ENCODE measurements around the gene PTGDS.

Gene PTGDS

DNA sequence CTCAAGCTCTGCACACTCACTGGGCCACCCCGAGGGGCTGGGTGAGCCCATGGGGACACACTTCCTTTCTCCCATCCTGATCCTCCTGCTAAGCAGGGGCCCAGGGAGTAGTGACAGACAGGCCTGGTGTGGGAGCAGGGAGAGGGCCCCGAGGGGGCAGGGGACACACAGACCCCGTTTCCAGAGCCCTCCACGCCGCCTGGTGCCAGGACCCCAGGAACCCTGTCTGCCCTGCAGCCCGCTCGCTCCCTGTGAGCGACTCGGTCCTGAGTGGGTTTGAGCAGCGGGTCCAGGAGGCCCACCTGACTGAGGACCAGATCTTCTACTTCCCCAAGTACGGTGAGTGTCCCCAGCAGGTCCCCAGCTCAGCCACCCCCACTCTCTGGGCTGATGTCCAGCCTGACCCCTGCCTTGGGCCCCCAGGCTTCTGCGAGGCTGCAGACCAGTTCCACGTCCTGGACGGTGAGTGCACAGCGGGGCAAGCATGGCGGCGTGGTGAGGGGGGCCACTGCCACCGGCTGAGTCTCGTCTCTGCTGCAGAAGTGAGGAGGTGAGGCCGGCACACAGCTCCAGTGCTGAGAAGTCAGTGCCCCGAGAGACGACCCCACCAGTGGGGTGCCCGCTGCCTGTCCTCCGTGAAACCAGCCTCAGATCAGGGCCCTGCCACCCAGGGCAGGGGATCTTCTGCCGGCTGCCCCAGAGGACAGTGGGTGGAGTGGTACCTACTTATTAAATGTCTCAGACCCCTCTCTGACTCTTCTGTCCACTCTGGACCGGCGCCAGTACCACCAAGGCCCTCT, 30.9 kb upstream of the PTGDS start:
- DNase-seq, result no peak

DNA sequence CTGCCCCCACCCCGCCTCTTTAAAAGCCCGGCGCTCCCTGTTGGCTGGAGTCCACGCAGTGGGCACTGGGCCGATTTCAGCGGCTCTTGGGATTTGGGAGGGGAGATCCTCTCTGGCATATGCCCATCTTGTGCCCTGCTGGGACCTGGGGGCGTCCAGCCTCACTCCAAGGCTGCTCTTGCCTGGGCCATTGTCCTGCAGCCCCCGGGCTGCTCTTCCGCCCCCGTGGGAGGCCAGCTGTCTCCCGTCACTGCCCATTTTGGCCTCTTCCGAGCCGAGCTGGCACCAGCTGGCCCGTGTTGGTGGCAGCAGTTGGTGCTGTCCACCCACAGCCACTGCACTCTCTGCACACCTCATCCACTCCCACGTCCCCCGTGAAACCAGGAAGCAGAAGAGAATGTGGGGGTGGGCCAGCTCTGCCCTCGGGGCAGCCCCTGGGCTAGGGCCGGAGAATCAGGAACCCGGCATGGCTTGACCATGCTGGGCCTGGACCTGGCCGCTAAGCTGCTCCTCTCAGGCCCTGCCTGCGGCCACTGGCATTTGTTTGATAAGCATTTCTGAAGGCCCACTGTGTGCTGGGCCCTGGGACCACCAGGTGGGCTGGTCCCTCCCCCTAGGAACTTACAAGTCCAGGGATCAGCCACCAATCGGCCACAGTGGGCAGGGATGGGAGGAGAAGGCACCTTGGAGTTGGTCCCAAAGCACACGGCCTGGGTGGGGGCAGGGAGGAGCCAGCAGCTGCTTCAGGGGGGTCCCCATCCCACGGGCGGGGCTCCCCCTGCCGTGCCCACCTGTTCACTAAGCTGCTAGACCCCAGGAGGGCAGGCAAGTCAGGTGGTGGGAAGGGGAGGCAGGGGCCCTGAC, 30.0 kb upstream of the PTGDS start:
- no peak for DNase-seq

DNA sequence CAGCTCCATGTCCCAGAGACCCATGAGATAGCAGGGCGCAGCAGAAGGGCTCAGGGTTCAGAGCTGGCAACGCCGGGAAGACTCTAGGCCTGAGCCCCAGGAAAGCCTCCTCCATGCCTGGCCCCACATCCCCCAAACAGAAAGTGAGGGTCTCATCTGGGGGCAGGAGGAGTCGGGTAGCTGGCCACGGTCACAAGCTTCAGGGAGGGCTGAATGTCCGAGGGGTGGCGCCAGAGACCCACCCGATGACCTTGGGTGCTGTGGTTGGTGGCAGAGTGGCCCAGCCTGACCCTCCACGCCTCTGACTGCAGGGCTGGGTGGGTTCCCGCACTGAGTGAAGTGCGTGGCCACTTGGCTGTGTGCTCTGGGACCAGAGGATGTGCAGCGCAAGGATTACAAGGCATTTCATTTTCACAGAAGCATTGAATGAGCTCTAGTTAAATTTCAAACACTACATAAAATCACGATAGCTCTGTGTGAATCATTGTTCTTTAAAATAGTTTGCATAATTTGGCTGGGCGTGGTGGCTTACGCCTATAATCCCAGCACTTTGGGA, 29.3 kb upstream of the PTGDS start:
- peak in 1 of 2 experiments; percentile 29 for DNase-seq

DNA sequence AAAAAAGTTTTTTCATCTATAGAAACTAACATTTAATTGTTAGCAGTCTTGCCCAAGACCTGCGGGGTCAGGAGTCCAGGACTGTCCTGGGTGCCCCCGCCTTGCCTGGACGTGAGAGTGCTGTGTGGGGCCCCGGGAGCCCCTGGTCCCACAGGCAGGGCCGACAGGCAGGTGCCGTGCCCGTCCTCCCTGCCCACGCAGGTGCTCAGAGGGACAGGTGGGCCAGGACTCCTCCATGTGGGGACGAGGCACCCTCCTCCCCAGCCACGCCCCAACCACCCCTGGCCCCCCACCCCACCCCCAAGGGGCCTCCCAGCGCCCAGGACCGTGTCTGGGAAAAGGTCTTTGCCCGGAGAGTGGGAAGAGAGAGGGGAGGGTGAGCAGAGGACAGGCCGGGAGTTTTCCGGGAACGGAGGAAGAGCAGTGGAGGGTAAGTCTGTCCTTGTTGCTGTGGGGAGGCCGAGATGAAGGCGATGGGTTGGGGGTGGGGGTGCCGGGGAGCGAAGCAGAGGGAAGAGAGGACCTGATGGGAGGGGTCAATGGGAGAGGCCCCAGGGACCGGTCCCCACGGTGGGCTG, 28.0 kb upstream of the PTGDS start:
- peak in 1 of 2 experiments; percentile 74 for DNase-seq

GRCh38 chr9:136949817-136950655, 27.3 kb upstream of the PTGDS start:
- peak; percentile 77 to 95 for DNase-seq

DNA sequence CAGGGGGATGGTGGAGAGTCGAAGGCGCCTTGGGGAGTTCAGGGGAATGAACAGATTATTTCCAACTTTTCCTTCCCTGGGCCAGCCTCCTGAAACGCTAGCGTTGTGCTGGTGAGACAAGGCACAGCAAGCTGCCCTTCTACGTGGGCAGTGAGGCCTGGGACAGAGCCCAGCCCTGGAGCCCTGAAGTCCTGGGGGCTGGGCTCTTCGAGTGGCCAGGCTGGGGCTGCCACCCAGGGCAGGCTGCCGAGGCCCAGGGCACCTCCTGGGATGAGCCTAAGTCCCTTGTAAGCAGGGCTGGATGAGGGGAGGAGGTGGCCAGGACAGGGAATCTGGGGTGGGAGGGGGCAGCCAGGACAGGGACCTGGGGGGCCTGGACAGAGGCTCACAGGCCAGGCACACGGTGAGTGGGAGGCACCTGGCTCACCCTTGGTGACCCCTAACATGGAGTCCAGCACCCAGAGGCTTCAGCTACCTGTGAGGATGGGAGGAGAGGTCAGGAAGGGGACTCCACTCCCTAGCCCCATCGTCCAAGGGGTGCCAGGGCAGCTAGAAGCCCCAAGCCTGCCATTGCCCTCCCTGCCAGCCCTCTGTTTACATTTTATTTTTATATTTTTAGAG, 26.5 kb upstream of the PTGDS start:
- DNase-seq, result no peak

GRCh38 chr9:136951541-136952320, 25.6 kb upstream of the PTGDS start, which contains the start of gene LCN12:
TSS of gene LCN12 (plus strand) at chr9:136952273. CDS start at chr9:136952328, 55 bp downstream.
- no peak for DNase-seq

DNA sequence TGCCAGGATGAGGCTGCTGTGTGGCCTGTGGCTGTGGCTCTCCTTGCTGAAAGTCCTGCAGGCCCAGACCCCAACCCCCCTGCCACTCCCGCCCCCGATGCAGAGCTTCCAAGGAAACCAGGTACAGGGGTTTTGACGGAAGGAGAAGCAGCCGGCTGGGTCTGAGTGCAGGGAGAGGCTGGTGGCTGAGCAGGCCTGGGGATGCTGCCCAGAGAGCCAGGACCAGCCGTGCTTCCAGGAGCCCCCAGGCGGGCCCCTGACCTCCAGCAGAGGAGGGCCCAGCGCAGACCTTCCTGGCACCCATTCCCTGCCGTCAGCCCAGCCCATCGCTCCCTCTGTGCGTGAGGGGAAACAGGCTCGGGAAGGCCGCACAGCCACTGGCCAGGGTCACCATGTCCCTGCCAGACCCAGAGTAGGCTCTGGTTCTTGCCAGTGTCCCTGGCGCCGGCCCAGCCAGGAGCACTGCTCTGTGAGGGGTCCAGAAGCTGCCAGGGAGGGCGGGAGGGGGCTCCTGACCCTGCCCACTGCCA, 24.9 kb upstream of the PTGDS start:
- DNase-seq, result no peak

- DNase-seq, result no peak
Measured at GRCh38 chr9:136952876-136953770, 24.2 kb upstream of the PTGDS start.

DNA sequence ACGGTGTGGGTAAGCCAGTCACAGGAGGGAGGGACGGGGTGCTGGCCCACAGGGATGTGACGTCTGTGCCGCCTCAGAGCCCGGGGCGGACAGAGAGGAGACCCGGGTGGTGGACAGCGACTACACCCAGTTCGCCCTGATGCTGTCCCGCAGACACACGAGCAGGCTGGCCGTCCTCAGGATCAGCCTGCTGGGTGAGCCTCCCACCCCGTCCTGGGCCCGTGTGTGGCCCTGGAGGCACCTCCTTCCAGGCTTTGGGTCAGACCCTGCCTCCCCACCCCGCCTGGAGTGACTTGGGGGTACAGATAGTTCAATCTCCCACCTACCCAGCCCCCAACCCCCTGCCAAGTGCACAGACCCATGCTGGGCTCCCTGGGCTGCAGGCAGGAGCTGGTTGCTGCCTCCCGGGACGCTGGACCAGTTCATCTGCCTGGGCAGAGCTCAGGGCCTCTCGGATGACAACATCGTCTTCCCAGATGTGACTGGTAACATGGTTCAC, 23.5 kb upstream of the PTGDS start:
- no peak for DNase-seq

DNA sequence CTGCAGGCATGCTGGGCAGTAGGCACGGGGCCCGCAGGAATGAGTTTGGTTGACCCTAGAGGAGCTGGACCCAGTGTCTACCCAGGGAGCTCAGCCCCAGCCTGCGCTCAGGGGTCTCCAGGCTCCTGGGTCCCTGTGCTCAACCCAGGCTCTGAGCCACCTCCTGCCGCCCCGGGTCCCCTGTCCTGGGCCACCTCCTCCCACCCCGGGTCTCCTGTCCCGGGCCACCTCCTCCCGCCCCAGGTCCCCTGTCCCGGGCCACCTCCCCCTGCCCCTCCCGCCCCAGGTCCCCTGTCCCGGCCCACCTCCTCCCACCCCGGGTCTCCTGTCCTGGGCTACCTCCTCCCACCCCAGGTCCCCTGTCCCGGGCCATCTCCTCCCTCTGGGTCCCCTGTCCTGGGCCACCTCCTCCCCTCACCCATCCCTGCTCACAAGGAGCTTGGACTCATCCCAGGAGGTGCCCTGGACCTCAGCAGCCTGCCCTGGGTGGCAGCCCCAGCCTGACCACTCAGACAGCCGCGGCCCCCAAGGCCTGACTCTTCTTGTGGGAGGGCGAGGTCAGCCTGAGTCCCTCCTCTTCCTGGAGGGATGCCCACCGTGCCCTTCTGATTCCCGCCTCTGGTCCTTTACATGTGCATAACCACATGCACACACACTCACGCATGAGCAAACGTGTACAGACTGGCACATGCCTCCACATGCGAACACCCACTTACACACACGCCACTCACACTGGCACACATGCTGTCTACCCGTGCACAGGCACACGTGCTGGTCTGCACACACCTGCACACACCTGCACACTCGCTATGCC, 22.8 kb upstream of the PTGDS start:
- DNase-seq, result no peak

- DNase-seq, result no peak
Measured at GRCh38 chr9:136955202-136955942, 21.9 kb upstream of the PTGDS start.

DNA sequence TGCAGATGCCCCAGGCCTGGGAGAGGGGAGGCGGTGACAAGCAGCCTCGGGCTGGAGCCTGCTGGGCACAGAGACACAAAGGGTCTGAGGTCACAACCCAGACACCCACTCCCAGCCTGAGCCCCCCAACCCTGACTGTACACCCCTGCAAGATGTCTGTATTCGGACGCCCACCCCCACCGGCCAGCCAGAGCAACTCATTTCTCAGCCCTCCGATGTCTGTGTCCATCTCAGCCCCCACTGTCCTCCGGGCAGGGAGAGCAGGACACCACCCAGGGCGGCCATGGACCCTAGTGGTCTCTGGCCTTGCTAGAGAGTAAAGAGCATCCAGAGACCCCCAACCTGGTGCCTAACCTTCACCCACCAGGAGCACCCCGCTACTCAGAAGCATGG, 21.4 kb upstream of the PTGDS start:
- DNase-seq, result no peak

DNA sequence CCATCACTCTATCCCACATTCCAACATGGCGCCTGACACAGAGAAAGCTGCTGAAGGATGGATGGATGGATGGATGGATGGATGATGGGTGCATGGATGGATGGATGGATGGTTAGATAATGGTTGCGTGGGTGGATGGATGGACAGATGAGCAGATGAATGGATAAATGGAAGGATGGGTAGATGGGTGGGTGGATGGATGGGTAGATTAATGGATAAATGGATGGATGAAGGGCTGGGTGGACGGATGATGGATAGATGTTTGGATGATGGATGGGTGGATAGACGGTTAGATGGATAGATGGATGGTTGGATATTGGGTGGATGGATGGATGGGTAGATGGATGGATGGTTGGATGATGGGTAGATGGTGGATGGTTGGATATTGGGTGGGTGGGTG, 20.7 kb upstream of the PTGDS start:
- DNase-seq, result no peak

DNA sequence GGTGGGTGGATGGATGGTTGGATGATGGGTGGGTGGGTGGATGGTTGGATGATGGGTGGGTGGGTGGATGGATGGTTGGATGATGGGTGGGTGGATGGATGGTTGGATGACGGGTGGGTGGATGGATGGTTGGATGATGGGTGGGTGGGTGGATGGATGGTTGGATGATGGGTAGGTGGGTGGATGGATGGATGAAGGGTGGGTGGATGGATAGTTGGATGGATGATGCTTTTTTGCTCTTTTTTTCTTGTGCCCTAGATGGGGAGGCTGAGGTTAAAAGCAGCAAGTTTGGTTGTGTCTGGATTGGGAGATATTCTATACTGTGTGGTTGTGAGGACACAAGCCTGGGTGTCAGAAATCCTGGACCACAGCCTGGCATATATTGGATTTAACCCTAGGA, 19.8 kb upstream of the PTGDS start:
- DNase-seq, result no peak

DNA sequence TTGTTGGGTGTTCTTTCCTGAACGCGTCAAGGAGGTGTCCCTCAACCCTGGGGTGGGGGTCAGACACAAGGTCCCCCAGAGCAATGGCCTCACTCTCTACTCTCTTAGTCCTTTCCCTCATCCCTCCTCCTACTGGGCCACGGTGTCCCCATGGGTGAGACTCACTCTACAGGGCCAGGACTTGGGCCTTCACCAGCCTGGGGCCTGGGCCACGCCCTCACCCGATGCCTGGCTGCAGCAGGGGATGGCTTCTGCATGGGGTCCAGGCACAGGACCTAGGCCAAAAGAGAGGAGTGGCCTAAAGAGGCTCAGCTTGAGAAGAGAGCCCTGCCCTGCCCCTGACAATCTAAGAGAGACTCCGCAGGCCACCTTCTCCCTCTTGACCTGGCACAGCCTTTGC, 19.4 kb upstream of the PTGDS start:
- no peak for DNase-seq

DNA sequence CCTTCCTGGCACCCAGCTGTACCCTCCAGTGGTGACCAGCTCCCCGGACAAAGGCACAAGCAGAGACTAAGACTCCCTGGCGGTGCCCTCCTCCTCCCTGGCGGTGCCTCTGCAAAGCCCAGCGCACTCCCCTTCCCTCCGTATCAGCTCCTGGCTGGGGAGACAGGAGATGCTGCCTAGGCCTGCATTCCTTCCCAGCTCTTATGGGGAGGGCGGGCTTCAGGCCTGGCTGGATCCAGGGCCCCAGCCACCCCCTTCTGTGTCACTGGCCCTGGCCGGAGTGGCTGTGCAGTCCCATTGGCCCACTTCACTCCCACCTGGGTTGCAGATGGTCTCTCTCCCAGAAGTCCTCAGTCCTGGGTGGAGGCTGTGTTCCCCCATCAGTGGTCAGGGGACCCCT, 18.8 kb upstream of the PTGDS start:
- DNase-seq, result no peak
